GM19025 (cell line): Measurements from ENCODE around the gene CASP9.

Source experiments
- ATAC-seq: cut with Tn5 transposase; IDR thresholded peaks from one replicate; pipeline ENCODE4 v1.9.1; 2021; ENCODE audit warnings: mild to moderate bottlenecking, low read depth, moderate library complexity; ENCODE audit not compliant: unreplicated experiment

Gene CASP9

DNA sequence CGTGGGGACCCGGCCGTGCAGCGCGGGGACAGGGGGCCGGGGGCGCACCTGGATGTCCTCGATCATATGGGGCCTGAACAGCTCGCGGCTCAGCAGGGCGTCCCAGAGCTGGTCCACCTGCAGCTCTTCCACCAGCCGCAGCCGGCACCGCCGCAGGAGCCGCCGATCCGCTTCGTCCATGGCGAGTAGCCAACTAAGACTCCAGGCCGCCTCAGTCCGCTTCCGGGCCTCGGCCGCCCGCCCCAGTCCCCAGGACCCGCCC lies at the start of gene CASP9:
Gene CASP9, minus strand, starts transcription at position 195 of the 262 bp plus-strand sequence. Its CDS starts 15 bp downstream, at position 180.
- no peak for ATAC-seq

GRCh38 chr1:15573477-15573876 lies 49.5 kb upstream of the CASP9 start:
- no peak for ATAC-seq

GRCh38 chr1:15571266-15571665 lies 47.3 kb upstream of the CASP9 start:
- ATAC-seq: no peak

- ATAC-seq: no peak
These were observed 46.8 kb upstream of the CASP9 start for GRCh38 chr1:15570861-15571260.

- ATAC-seq: no peak
These were observed 44.5 kb upstream of the CASP9 start for GRCh38 chr1:15568387-15569073.

DNA sequence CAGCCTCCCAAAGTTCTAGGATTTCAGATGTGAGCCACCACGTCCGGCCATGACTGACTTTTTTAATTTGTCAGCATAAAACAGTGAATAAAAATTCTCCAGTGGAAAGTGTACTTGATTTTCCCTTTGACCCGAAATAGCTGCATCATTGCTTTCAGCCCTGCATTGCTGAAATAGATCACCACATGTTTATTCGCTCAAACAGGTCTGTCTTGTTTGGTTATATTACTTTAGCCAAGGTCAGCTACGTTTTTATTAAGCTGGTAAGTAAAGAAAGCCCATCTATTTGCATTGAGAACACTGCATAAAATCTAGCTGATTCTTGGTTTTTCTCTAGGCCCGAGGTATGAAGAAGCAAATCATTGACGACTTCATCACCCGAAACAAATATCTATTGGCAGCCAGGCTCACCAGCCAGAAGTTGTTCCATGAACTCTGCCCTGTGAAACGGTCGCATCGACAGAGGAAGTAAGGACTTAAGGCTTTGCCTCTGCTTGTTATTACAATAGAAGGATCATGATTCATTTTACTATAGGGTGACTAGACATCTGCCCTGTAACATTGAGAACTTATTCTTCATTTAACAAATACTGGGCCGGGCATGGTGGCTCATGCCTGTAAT lies 35.3 kb upstream of the CASP9 start:
- ATAC-seq: no peak

DNA sequence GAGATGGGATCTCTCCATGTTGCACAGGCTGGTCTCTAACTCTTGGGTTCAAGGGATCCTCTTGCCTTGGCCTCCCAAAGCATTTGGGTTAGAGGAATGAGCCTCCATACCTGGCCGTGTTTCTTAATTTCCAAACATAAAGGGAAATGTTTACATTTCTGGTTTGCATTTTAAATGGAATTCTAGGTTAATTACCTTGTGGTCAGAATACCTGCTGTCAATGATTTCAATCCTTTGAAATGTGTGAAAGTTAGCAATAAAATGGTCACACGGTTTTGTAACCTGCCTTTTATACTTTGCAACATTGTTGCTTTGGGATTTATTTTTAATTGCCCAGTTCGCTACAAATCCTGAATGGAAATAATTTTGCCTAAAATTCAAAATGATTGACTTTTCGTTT lies 34.5 kb upstream of the CASP9 start:
- ATAC-seq: no peak

DNA sequence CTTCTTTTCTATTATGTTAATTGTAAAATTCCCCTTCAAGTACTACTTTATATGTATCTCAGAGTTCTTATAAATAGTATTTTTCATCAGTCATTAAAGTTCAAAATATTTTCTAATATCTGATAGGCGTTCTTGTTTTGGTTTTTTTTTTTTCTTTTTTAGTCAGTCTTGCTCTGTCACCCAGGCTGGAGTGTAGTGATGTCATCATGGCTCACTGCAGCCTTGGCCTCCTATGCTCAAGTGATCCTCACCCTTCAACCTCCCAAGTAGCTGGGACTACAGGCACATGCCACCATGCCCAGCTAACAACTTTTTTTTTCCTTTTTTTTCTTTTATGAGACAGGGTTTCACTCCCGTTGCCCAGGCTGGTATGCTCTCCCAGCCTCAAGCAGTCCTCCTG lies 33.6 kb upstream of the CASP9 start:
- ATAC-seq: no peak

DNA sequence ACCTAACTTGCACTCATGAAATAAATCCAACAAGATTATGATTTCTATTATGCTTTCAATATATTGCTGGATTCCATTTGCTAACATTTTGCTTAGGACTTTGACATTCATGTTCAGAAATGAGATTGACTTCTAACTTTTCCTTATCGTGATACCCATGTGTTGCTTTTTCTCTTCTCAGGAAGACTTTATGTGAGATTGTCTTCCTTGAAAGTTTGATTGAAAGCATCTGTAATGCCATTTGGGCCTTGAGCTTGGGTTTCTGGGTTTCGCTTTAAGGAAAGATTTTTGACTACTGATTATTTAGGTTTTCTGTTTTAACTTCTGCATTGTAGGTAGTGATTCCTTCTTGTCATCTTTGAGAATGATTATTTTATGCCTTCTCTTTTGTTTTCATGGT lies 33.0 kb upstream of the CASP9 start:
- ATAC-seq: no peak

GRCh38 chr1:15550573-15550972 lies 26.6 kb upstream of the CASP9 start:
- ATAC-seq: no peak

GRCh38 chr1:15546641-15547040 lies 22.6 kb upstream of the CASP9 start:
- ATAC-seq: no peak

DNA sequence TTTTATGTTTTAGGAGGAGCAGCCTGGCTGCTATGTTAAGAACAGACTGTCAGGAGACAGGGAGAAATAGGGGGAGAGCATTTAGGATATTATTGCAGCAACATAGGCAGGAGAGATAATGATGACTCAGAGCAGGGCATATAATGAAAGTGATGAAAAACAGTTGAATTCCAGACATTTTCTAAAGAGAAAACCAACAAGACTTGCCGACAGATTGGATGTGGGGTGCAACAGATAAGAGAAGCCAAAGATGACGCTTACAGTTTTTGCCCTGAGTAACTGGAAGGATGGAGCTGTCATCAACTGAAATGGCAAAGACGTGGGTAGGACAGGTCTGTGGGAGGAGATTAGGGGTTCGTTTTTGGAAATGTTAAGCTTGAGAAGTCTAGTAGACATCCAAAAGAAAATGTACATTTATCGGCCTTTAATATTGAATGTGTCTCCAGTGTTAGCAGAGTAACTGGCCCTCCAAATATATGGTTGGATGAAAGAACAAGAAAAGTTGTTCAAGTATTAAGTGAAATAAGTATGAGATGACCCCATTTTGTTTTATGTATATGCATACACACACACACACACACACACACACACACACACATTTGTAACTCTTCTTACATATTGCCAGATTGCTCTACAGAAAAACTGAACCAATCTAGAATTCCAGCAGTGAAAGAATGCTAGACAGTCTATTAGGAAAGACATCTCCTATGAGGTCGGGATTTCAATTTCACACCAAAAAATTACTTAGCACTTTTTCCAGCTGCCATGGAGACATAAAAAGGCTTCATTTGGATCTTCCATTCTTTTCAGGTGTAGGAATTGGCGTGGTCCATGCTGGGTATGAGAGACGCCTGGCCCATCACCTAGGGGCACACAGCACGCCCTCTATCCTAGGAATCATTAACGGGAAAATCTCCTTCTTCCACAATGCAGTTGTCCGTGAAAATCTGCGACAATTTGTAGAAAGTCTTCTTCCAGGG lies 19.9 kb upstream of the CASP9 start:
- no peak for ATAC-seq

DNA sequence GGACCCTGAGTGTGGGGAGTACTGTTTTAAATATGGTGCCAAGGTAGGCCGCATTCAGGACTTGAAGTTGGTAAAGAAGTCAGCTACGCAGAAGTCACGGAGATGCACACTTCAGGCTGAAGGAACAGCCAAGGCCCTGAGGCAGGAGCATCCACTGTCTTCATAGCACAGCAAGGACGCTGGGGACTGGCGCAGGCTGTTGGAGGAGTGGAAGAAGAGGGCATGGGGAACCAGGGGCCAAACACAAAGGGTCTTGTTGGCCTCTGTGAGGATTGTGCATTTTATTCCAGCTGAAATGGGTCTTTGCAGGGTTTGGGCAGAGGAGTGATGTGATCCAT lies 19.2 kb upstream of the CASP9 start:
- no peak for ATAC-seq

DNA sequence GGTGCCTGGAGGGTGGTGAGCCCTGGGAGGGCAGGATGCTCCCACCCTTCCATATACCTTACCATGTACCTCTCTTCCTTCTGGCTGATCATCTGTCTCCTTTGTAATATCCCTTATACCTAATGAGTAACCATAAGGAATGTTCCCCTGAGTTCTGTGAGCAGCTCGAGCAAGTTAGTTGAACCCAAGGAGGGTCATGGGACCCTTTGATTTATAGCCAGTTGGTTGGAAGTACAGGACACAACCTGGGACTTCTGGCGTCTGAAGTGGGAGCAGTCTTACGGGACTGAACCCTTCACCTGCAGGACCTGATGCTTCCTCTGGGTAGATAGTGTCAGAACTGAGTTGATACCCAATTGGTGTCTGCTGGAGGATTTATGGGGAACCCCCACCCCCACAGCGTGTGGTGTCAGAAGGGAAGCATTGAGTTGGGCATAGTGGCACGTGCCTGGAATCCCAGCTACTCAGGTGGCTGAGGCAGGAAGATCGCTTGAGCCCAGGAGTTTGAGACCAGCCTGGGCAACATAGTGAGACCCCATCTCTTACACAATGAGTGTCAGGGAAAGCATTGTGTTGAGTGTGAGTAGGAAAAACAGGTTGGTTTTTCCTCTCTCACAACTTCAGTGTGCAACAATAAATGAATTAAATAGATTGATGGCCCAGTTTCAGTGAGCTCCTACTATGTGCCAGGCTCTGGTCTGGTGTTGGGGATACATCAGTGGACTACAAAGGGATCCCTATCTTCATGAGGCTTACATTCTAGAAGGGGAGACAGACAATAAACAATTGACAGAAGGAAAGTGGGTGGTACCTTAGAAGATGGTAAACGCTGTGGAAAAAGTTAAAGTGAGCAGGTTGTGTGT lies 18.6 kb upstream of the CASP9 start:
- no peak for ATAC-seq

DNA sequence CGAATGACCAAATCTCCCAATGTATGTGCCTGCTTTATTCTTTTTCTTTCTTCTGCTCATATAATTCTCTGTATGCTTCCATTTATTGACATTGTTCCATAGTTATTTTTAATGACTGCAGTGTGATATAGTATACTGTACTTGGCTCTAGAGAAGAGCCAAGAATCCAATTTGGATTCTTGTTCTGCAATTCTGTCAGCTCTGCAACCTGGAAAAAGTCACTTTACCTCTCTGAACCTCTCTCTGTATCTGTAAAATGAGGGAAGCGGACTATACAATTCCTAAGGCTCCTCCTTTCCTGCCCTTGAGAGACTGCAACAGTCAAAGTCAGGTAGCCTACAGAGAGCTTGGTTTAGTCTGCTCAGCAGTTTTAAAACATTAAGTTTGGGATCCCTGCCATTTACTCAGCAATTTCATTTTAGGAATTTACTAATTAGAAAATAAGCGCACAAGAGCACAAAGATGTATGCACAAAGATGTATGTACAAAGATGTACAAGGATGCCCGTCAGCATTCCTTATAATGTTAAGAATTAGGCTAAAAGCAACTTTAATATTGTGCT lies 17.3 kb upstream of the CASP9 start:
- no peak for ATAC-seq

DNA sequence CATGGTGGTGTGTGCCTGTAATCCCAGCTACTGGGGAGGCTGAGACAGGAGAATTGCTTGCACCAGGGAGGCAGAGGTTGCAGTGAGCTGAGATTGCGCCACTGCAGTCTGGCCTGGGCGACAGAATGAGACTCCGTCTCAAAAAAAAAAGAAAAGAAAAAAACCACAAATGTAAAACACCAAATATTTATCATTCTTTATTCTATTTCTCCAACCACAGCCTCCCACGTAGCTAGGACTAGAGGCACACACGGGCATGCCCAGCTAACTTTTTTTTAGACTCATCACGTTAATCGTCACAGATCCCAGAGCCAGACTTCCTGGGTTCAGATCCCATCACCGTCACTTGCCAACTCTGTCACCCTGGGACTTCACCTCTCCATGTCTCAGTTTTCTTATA lies 16.2 kb upstream of the CASP9 start:
- no peak for ATAC-seq

DNA sequence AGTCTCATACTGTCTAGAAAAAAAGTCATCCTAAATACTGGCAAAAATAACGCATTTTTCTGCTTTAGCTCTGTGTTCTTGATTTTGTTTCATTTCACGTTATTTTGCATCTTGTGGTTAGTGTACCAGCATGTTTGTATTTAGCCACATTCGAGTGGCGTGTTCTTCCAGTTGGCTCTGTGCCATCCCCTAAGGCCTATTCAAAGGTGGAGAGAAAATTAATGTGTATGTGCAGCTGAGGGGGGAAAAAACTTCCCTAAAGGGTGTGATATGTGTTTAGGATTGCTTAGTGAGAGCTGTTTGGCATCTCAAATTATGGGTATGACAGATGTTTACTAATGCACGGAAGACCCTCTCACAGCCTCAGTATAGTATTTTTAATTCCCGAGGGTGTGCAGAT lies 14.8 kb upstream of the CASP9 start:
- ATAC-seq: no peak

GRCh38 chr1:15531682-15532081 lies 7.7 kb upstream of the CASP9 start:
- no peak for ATAC-seq

GRCh38 chr1:15531003-15531402 lies 7.0 kb upstream of the CASP9 start:
- ATAC-seq: no peak
